IPS-NIHi7 (cell line): ENCODE results near the gene RIMBP2.
"Not testable (repeated sequence)": the region's sequence is repeated elsewhere in the genome, so short reads cannot be mapped to it uniquely, and the experiment has no call there.

Experiments
- DNase-seq: peaks from one replicate; pipeline ENCODE4 v3.0.0; 2012; ENCODE audit warnings: mixed read lengths; ENCODE audit errors: extremely low spot score

Gene RIMBP2

DNA sequence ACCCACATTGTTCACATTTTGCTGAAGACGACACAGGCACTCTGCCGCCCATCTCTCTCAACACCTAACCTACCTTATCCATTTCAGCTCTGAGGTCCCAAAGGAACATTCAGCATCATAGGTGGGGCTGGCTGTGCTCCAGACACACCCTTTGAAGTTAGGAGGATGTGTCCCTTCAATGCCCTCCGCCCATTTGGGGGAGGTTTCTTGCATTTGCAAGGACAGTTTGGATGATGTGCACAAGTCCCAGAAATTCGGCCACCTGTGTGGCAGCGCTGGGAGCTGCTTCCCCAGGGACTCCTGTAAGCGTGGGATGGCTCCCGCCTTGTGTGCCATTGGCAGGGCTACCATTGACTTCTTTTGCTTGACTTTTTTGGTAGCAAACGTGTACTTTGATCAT is 113.8 kb downstream of the RIMBP2 start:
- DNase-seq, result no peak

GRCh38 chr12:130601327-130601726 is 114.8 kb downstream of the RIMBP2 start:
- DNase-seq, result no peak

- no peak for DNase-seq
Observed at GRCh38 chr12:130596241-130596640, 119.9 kb downstream of the RIMBP2 start.

DNA sequence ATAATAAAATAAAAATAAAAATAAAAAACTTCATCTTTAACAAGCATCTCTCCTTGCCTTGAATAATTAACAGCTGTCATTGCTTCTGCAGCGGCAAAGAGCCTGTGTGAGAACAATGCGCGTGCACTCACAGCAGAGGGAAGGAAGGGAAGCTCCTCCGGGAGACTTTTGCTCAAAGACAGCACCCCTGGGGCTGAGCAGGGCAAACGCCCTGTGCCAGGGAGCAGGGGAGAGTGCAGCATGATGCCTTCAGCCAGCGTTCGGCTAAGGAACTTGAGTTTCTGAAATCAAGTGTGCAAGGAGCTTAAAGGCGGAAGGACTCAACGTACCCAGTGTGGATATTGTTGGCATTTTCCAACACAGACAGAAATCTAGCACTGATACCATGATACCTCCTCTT is 120.5 kb downstream of the RIMBP2 start:
- DNase-seq, result no peak

- DNase-seq, result no peak
Observed at GRCh38 chr12:130593056-130593455, 123.0 kb downstream of the RIMBP2 start.

- no peak for DNase-seq
Observed at GRCh38 chr12:130592641-130593040, 123.5 kb downstream of the RIMBP2 start.

- no peak for DNase-seq
Observed at GRCh38 chr12:130591736-130592135, 124.4 kb downstream of the RIMBP2 start.

GRCh38 chr12:130590685-130591084 is 125.4 kb downstream of the RIMBP2 start:
- DNase-seq, result no peak

DNA sequence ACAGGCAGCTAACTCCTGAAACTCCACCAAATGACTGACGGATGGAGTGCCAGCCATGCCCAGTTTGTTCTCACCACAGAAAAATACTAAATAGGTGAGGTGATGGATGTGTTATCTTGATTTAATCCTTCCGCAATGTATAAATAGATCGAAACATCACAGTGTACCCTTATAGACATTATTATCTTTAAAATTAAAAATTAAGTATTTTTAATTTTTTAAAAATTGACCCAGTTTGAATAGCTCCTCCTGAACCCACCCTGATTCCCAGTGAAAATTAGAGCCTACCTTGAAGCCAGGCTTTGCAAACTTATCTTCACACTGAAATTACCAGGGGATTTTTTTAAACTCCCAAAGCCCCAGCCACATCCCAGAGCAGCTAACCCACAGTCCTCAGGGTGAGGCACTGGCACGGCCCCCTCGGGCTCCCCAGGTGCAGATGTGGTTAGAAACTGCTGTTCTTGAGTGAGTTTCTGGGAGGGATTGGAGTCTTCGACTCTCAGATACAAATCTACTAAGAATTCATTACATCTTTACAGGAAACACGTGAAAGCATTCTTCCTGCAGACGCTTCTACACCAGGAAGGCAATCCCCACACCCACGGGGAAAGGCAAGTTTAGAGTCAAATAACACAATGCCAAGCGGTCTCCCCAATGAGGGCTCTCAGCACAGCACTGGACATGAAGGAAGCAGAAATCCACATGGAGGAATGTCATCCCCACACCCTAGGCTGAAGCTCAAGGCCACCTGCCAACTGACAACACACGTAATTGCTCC is 126.4 kb downstream of the RIMBP2 start:
- DNase-seq, result no peak

DNA sequence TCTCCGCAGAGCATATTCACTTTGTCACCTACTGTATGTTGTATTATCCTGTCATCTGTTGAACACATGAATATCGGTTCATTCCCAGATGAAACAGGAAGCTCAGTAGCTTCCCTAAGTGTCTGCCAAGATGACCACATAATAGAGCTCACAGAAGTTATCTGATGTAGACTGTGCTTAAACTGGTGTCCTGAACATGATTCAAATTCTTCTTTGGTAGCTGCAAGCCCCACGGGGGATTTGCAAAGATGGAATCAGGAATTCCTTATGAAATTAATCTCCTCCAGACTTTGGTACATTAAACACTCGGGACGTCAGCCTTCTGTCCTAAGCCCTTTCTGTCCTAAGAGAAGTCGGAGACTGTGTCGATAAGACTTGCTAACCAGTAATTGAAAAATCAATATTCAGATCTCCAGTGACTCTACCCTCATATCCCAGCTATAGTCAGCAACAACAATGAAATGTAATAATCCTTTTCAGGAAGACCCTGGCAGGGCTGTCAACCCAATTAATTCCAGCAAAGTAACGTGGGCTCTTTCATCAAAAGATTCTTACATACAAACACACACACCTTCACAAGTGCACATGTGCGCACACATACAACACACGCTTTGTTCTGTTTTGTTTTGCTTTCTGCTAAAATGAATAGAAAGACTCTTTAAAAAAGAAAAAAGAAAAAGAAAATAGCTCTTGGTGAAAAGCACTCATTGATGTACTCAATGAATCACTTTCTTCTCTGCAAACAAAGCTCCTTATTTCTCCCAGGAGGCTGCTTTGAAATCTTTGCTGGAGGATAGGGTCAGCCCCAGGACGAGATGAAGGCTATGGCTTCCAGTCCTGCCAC is 127.2 kb downstream of the RIMBP2 start:
- DNase-seq, result no peak

DNA sequence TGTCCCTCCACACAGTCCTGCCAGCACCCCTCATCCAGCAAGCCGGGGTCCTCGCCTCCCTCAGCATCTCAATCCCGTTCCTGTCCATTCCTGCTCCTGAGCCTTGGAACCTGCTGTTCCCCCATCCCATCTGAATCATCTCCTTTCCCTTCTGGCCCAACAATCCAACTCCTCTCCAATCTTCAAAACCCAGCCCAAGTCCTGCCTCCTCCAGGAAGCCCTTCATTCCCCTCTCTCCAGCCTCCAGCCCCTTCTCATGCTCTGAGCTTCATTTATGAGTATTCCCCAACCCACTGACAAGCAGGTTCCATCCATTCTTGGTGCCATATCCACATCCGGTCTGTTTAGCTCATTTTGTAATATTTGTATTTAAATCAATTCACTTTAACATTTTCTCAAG is 128.1 kb downstream of the RIMBP2 start:
- no peak for DNase-seq

DNA sequence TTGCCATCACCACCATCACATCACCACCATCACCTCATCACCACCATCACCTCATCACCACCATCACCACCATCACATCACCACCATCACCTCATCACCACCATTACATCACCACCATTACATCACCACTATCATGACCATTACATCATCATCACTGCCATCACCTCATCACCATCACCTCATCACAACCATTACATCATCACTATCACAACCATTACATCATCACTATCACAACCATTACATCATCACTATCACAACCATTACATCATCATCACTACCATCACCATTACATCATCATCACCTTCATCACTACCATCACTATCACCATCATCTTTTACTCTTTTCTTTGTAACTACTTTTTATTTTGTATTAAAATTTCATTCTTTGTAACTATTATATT is 131.6 kb downstream of the RIMBP2 start:
- DNase-seq, result not testable (repeated sequence)

- no peak for DNase-seq
Observed at GRCh38 chr12:130583800-130584199, 132.3 kb downstream of the RIMBP2 start.

DNA sequence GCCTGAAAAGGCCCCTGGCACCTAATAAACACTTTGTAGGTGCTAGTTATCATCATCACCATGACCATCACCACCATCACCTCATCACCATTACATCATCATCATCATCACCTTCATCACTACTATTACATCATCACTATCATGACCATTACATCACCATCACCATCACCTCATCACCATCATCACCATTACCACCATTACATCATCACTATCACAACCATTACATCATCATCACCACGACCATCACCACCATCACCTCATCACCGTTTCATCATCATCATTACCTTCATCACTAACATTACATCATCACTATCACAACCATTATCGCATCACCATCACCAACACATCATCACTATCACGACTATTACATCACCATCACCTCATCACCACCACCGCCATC is 132.8 kb downstream of the RIMBP2 start:
- no peak for DNase-seq

DNA sequence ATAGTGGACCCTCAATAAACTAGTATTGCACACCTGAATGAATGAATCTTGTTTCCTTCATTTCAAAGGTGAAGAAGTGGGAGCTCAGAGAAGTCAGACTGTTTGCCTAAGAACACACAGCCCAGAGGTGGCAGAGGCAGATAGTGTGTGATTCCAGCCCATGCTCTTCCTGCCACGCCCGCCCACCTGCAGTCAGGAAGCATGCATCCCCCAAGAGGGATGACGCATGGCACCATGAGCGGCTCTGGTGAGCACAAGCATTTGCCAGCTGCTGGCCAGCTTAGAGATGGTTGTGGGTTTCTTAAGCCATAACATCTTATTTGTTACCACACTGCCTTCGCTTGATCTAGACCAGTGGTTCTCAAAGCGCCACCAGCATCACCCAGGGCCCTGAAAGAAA is 133.8 kb downstream of the RIMBP2 start:
- no peak for DNase-seq

GRCh38 chr12:130581782-130582181 is 134.3 kb downstream of the RIMBP2 start:
- no peak for DNase-seq

- no peak for DNase-seq
Observed at GRCh38 chr12:130579231-130579630, 136.9 kb downstream of the RIMBP2 start.

- DNase-seq, result no peak
Observed at GRCh38 chr12:130577351-130577750, 138.7 kb downstream of the RIMBP2 start.

DNA sequence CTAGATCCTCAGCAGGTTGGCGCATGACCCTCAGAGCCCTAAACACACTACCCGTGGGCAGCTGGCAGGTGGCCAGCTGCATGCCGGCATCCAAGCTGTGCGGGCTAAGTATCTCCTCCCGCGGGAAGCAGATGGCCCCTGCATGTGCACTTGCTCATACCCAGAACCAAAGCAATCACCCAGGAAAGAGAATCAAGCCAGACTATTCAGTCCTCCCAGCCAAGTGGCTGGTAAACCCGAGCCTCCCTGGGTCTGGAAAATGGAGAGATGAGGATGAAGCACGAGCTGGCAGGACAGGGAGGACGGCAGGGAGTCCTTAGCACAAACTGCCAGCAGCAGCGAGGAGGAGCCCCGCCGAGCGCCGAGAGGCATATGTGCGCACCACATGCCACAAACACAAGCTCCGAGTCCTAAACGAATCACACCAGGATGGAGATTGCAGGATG is 139.7 kb downstream of the RIMBP2 start:
- no peak for DNase-seq

DNA sequence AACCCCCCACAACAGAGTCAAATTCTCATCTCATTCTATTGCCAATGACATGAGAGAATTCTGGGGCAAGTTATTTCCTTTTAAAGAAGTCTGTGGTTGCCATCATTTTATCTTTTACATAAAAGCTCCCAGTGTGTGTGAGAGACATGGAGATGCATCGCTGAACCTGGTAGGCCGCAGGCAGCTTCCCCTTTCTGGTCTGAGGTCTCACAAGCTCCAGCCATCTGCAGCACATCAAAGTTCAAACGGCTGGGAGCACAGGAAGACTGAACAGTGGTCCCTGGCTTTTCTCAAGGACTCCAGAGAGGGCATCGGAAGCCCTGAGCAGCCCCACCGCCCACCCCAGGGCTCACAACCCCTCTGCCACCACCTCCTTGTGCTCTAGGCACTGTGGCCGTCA is 141.7 kb downstream of the RIMBP2 start:
- no peak for DNase-seq

GRCh38 chr12:130573766-130574165 is 142.3 kb downstream of the RIMBP2 start:
- no peak for DNase-seq

DNA sequence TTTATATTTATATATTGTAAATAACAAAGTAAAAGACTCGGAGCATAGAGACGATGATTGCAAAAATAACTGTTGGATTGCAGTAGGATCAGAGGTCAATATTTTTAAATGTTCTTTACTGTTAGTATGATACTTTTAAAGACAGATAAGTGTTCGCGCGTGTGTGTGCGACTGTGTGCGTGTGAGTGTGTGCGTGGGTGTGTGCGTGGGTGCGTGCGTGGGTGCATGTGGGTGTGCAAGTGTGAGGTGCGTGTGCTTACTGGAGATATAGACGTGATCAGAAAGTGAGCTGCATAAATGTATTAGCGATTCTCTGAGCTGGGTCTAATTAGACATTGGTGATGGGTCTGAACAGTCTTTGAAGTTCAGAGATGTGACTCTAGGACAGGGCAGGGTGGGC is 142.9 kb downstream of the RIMBP2 start:
- no peak for DNase-seq

DNA sequence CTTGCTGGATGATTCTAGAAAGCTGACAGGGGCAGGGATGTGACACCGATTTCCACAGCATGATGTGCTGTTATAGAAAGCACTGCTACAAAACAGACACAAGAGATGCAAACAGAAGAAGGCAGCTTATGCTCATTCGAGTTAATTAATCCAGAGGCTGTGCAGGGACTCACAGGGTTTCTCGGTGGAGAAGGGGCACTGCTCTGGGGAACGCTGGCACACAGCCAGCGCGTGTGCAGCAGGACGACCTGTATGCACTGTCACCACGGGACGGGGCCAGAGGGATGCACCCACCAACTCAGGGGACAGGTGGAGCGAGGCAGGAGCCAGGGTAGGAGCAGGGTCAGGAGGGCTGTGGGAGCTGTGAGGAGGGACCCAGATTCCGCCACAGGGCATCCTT is 143.5 kb downstream of the RIMBP2 start:
- no peak for DNase-seq
